ENCODE data around the gene NEK9. TPM values are rescaled to one million over a fixed set of nuclear protein-coding genes. Genes with fewer than 3 reads are reported as not detected.

Gene NEK9
- 56.5 and 61.4 TPM in 2 replicates for total RNA-seq (2021)
- long read RNA-seq, full-length matches to known transcripts: 4 of 71 reads
- long read RNA-seq, partial matches to known transcripts: 14 of 71 reads
- long read RNA-seq, other reads (novel, unspliced or antisense): 53 of 71 reads

GRCh38 chr14:75126679-75127473 lies at the start of gene NEK9:
TSS of gene NEK9 (minus strand) at chr14:75127048. CDS start at chr14:75126921, 127 bp downstream.
- Histone ChIP-seq H2BK20ac (ENCODE audit: low read depth, low read length, poor library complexity, severe bottlenecking) (no peak within 1 kb of the TSS), H3K9me3 (ENCODE audit: control insufficient read depth, low read depth, low read length) (no peaks in the 10 kb centered on the region), H4K20me1 (ENCODE audit: control insufficient read depth, insufficient read depth, insufficient read length) (no peaks in the 10 kb centered on the region), H3K14ac (ENCODE audit: insufficient read depth, low read length) (peak within 1 kb of the TSS; percentile 92), H3K56ac (ENCODE audit: insufficient read length, low read depth, low read length) (no peak within 1 kb of the TSS), H2AFZ (ENCODE audit: low read length) (no peak within 1 kb of the TSS), H3K79me2 (ENCODE audit: insufficient read depth, low read length) (no peaks in the 10 kb centered on the region), H3K27ac (ENCODE audit: insufficient read length, low read depth, low read length) (no peak within 1 kb of the TSS), H3K4me1 (ENCODE audit: insufficient read depth, low read length) (no peaks in the 10 kb centered on the region), H3K18ac (ENCODE audit: insufficient read length, low read depth, low read length) (peak within 1 kb of the TSS; percentile 84), H2BK5ac (ENCODE audit: insufficient read length, low read length) (no peak within 1 kb of the TSS), H4K5ac (ENCODE audit: insufficient read length, low read depth, low read length) (peak within 1 kb of the TSS; percentile 8), H3K4me2 (ENCODE audit: insufficient read depth, insufficient read length, low read length) (peak within 1 kb of the TSS; percentile 86), H2BK120ac (ENCODE audit: low read depth, low read length, poor library complexity, severe bottlenecking) (no peak within 1 kb of the TSS), H4K8ac (replicated peaks; ENCODE audit: insufficient read length, low read depth, low read length) (no peak within 1 kb of the TSS), H2AK5ac (ENCODE audit: insufficient read length, low read length) (no peak within 1 kb of the TSS), H3K79me1 (ENCODE audit: insufficient read depth, low read depth, low read length, poor library complexity, severe bottlenecking) (no peaks in the 10 kb centered on the region), H3K4ac (ENCODE audit: low read depth, low read length) (no peak within 1 kb of the TSS; the same call in 1 of the 2 replicates), H3K23ac (ENCODE audit: insufficient read length, low read depth, low read length) (no peak within 1 kb of the TSS), H4K91ac (ENCODE audit: insufficient read length, low read depth, low read length) (no peak within 1 kb of the TSS), H3K27me3 (ENCODE audit: insufficient read depth, low read length) (no peaks in the 10 kb centered on the region), H3K9ac (ENCODE audit: extremely low read depth, insufficient read length, low read length) (peak within 1 kb of the TSS; percentile 70), H2BK12ac (ENCODE audit: insufficient read length, low read depth, low read length) (no peak within 1 kb of the TSS), H3T11ph (ENCODE audit: low read length) (no peak within 1 kb of the TSS), H2BK15ac (ENCODE audit: low read depth, low read length) (no peak within 1 kb of the TSS), H3K23me2 (ENCODE audit: insufficient read length, low read depth, low read length, poor library complexity, severe bottlenecking) (peaks cover 2% of the 10 kb centered on the region)
- H3K27ac Mint-ChIP-seq: peak within 1 kb of the TSS; percentile 86 to 98 (median 90)
- no CpG with 5 or more reads among the region's 76 CpGs for WGBS (ENCODE audit: extremely low coverage, insufficient read length, low lambda C conversion rate)
- H3K4me1 Mint-ChIP-seq: peaks cover 12 to 21% of the 10 kb centered on the region in 2 experiments
- H3K27me3 Mint-ChIP-seq (ENCODE audit: low read depth): no peaks in the 10 kb centered on the region
- DNase-seq: peak; percentile 77
- H3K36me3 Mint-ChIP-seq (ENCODE audit: insufficient read depth in 1 of 3, low read depth in 3 of 3): peaks cover 3 to 9% (median 3%) of the 10 kb centered on the region in 3 experiments; a peak in 5 of 7 replicates
- no peak for TF ChIP-seq CTCF (conservative IDR thresholded peaks at IDR 0.05)
- H3K9me3 Mint-ChIP-seq: no peaks in the 10 kb centered on the region
- H3K4me3 Mint-ChIP-seq: peak within 1 kb of the TSS; percentile 92 to 93
